GM18858 (cell line): ENCODE results near the gene NINJ2.

Experiments
- ATAC-seq: cut with Tn5 transposase; IDR thresholded peaks from one replicate; pipeline ENCODE4 v1.9.1; 2021; ENCODE audit not compliant: unreplicated experiment

NINJ2 gene

DNA sequence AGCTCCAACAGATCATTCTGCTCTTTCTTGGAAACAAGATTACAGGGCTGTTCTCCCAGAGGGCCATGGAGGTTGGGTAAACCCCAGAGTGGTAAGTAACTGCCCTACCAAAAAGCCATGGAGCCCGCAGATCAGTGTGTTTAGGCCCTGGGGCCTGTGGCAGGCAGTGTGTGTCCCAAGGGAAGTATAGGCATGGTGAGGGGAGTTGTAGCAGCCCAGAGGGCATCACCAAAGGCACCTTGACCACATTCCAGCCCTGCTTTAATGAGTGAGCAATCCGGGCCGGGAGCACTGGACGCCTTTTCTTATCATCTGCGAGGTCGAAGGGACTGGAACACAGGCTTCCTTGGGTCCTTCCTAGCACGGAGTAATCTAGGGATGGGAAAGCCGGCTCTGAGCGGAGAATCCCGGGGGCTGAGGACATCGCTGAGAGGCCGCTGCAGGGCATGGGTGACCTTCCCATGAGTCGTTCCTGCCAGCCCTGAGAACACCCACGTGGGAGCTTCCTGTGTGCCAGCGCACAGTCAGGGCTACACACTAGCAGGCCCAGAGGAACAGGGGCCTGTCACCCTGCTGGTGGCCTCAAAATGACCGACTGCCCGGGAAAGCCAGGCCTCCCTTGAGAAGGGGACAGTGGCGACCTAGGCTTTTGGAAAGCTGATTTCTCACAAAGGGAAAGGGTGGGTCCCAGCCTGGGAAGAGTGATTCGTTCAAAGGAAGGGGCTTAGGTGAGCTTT is 91.3 kb downstream of the NINJ2 start:
- no peak for ATAC-seq

DNA sequence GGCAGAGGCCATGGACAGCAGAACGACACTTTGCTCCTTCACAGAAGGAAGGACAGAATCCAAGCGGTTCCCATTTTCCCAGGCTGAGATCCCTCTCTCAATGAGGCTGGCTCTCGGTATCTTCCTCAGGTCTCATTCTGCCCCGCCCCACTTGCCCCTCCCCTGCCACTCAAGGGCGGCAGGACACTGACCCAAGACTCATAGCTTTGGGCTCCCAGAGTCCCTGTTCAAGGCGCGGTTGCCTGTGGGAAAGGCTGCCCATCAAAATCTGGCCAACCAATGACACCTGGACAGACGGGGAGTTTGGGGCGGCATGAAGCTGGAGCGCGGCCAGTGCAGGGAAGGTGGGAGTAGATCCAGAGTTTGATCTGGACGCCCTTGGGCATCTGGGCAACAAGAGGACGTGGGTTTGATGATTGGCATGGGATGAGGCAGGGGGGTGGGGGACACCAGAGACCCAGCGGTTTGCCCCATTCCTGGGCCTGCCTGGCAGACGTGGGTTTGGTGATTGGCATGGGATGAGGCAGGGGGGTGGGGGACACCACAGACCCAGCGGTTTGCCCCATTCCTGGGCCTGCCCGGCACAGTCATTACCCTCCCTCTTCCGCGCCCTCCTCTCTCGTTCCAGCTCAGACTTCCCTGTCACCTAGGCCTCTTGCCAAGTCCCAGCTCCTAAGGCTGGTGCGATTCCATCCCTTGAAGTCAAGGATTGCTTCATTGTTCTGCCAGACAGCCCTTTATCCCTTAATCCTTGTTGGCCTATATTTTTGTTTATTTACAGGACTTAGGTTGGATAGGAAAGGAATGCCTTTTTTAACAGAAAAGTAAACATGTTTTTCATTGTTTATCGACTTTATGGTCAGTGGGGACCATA is 92.1 kb downstream of the NINJ2 start:
- no peak for ATAC-seq

DNA sequence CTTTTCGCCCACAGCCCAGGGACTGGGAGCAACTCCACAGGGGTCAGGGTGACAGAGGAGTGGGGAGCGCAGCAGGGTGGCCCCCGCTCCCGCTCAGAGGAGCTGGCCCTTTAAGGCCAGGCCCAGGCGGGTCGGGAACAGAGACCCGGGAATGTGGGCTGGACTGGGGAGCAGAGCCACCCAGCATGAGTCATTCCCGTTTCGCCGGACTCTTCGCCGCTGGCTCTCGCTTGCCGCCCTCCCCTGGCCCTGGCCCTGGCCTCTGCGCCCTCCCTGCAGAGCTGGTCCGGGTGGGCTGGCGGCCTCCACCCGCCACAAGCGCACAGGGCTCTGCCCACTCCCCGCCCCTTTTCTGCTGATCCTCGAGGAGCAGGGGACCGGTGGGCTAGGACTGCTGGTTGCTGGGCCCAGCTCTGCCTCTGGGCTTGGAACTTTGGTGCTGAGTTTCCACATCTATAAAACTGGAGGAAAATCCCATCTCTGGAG is 92.8 kb downstream of the NINJ2 start:
- ATAC-seq: no peak

DNA sequence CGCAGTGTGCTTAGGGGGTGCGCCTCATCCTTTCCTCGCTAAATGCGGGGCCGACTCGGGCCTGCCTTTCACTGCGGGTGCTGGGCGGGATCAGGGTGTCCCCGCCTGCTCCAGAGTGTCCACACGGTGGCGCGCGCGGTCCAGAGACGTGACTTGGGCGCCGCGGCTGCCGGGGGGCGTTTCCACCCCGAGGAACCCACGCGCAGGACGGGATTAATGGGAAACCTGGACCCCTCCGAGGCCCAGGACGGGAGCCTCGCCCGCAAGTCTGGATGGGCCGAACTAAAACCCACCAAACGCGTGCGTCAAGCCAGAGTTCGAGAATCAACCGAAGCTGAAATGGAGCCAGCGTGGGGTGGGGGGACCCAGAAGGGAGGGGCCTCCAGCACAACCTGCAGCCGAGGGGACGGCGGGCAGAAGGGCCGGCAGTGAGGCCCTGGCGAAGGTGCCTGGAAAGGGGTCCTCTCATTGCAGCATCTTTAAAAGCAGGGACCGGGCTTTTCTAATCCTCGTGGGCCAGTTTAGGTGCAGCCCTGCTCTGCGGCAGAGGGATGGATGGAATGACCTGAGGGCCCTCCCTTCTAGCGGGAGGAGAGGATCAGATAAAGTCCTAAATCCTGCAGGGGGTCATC is 93.3 kb downstream of the NINJ2 start:
- ATAC-seq: no peak

- no peak for ATAC-seq
Measured at GRCh38 chr12:569091-569676, 94.1 kb downstream of the NINJ2 start.

DNA sequence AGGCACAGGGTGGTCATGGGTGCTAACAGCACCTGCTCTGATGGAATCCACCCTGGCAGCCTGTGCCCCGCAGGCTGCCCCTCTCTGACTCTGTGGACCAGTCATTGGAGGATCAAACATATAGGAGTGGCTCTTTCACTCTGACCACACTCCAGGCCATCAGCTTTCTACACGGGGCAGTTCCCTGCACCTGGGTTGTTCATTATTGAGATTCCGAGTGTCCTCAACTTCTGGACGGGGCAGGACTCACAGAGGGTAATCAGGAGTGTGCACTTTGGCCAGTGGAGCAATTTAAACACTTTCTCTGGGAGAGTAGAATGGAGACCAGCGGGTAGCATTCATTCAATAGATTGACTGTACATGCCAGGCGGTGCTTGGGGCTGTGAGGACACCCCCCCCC is 94.8 kb downstream of the NINJ2 start:
- ATAC-seq: no peak

- ATAC-seq: no peak
Measured at GRCh38 chr12:565589-566105, 97.6 kb downstream of the NINJ2 start.

GRCh38 chr12:565161-565560 is 98.1 kb downstream of the NINJ2 start:
- no peak for ATAC-seq

GRCh38 chr12:563787-564298 is 99.4 kb downstream of the NINJ2 start:
- no peak for ATAC-seq

GRCh38 chr12:563250-563781 is 99.9 kb downstream of the NINJ2 start:
- ATAC-seq: no peak

DNA sequence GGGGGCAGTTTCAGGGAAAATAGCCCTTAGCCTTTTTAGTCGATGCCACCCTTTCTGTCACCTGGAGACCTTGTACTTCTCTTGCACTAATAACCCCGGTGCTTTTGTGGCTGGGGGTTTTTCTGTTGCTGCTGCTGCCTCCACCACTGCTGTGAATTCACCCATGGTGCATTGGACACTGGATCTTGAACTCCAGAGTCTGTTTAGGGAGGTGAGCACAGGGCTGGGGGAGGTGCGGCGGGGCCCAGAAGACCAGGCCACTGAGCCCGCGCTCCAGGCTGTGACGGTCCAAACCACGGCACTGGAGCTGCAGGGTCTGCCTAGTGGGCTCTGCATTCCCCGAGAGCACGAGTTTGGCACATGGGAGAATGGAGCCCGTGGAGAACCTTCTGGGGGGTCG is 100.6 kb downstream of the NINJ2 start:
- no peak for ATAC-seq

- ATAC-seq: no peak
Measured at GRCh38 chr12:561908-562593, 101.2 kb downstream of the NINJ2 start.

- ATAC-seq: no peak
Measured at GRCh38 chr12:561391-561705, 101.9 kb downstream of the NINJ2 start.

DNA sequence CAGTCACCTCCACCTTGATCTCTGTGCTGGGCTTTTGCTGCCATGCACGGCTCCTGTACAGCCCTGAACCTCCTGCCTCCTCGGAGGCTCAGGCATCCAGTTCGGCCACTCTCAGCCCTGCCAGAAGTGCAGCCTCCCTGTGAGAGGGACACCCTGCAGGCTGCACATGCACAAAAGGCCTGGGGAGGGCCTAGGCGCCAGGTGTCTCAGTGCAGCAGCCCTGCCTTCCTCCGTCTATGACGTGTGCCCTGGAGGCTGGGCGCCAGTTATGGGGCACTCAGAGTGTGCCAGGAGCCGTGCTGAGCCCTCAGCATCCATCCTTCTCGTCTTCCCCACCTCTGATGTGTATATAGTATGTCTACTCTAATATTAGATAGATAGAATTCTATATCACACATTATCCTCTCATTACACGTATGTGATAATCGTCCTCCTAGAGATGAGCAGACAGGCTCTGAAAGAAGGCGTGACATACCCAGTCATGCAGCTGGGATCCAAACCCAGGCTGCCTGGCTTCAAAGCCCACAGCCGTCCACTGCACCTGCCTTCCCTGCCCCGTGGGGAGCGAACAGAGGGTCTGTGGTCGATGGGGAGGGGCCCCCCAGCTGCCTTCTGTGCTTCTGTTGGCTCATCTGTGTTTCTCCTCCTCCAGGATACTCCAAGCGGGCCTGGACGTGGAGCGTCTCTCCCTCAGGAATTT is 102.4 kb downstream of the NINJ2 start:
- no peak for ATAC-seq

DNA sequence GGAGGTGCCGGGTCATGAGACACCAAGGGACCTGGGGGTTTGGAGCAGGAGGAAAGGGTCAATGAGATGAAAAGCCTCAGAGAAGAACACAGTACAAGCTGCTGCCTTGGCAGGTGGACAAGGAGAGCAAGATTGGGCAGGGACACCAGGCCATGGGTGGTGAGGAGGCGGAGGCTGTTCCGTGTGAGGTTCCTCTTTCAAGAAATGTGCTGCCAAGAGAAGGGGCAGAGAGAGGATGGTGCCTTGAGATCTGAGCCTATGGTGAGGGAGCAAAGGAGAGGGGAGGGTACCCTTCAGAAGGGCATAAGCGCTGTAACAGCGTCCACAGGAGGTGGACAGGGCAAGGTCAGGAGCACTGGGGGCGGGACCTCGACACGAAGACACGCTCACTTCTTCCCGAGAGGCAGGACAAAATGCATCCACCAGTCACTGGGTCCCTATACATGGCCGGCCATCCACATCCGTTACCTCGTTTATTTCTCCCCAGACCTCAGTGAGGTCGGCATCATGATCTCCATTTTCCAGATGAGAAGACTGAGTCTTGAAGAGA is 103.3 kb downstream of the NINJ2 start:
- no peak for ATAC-seq

- no peak for ATAC-seq
Measured at GRCh38 chr12:559208-559905, 103.9 kb downstream of the NINJ2 start.

- no peak for ATAC-seq
Measured at GRCh38 chr12:558580-558979, 104.7 kb downstream of the NINJ2 start.

GRCh38 chr12:556498-556897 is 106.7 kb downstream of the NINJ2 start:
- no peak for ATAC-seq

DNA sequence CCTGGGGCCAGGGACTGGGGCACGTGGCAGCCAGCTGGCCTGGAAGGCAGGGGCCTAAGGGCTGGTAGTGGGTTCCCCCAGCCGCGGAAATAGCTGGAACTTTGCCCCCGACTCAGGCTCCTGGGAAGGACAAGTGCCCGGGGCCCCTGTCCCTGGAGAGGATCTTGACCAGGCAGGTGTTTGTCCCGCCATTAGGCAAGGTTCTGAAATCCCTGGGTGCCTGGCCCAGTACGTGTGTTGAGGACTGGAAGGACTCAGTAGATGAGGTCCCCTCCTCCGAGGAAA is 109.3 kb downstream of the NINJ2 start:
- no peak for ATAC-seq
